NT2/D1 (cell line): ENCODE measurements around the gene CFAP54.

ENCODE experiments used
- DNase-seq: peaks from one replicate; pipeline ENCODE4 v3.0.0-alpha.2; 2011; ENCODE audit warnings: low read depth, low spot score
- H3K27me3 ChIP-seq: 2 replicates; pipeline ENCODE4 v1.6.0; 2011; ENCODE audit warnings: mild to moderate bottlenecking; ENCODE audit not compliant: insufficient read length, insufficient read depth
- H3K36me3 ChIP-seq: 2 replicates; pipeline ENCODE4 v1.6.1; 2011; ENCODE audit warnings: mild to moderate bottlenecking, low read length, mixed read lengths; ENCODE audit not compliant: insufficient read depth, insufficient read length
- H3K4me1 ChIP-seq: 2 replicates; pipeline ENCODE4 v1.5.1; 2011; ENCODE audit not compliant: insufficient read depth, insufficient read length
- H3K4me3 ChIP-seq: 2 replicates; pipeline ENCODE4 v1.5.1; 2011; ENCODE audit warnings: low read depth; ENCODE audit not compliant: insufficient read length
- H3K9ac ChIP-seq: 2 replicates; pipeline ENCODE4 v1.6.0; 2011; ENCODE audit warnings: low read depth; ENCODE audit not compliant: insufficient read length
- H3K9me3 ChIP-seq: 2 replicates; pipeline ENCODE4 v1.5.1; 2011; ENCODE audit warnings: mild to moderate bottlenecking, low read length; ENCODE audit not compliant: insufficient read depth
- SUZ12 ChIP-seq: IDR thresholded peaks from 2 replicates; pipeline ENCODE4 v1.6.1; 2011; ENCODE audit not compliant: insufficient read length, insufficient read depth; ENCODE audit errors: extremely low read depth
- YY1 ChIP-seq: IDR thresholded peaks from 2 replicates; pipeline ENCODE4 v1.6.1; 2011; ENCODE audit not compliant: insufficient read length, insufficient read depth
- ZNF274 ChIP-seq: IDR thresholded peaks from 2 replicates; pipeline ENCODE4 v1.6.1; 2011; ENCODE audit warnings: mild to moderate bottlenecking, low read depth, low read length

The CFAP54 gene

GRCh38 chr12:96803969-96804368 is 314.6 kb downstream of the CFAP54 start:
- no peaks in the 10 kb centered on the region for H3K9me3 ChIP-seq
- H3K27me3 ChIP-seq = no peaks in the 10 kb centered on the region
- H3K36me3 ChIP-seq = no peaks in the 10 kb centered on the region
- TF ChIP-seq ZNF274 (no peak), YY1 (no peak), SUZ12 (no peak)
- no peaks in the 10 kb centered on the region for H3K4me1 ChIP-seq
- no peak overlapping the region for H3K9ac ChIP-seq
- H3K4me3 ChIP-seq = no peak overlapping the region
- DNase-seq = no peak

- no peak overlapping the region for H3K9ac ChIP-seq
- TF ChIP-seq SUZ12 = no peak
- TF ChIP-seq ZNF274 = no peak
- TF ChIP-seq YY1 = no peak
- DNase-seq = no peak
- no peaks in the 10 kb centered on the region for H3K36me3 ChIP-seq
- no peaks in the 10 kb centered on the region for H3K27me3 ChIP-seq
- no peaks in the 10 kb centered on the region for H3K4me1 ChIP-seq
- H3K9me3 ChIP-seq = no peaks in the 10 kb centered on the region
- no peak overlapping the region for H3K4me3 ChIP-seq
These were observed 316.9 kb downstream of the CFAP54 start for GRCh38 chr12:96806272-96806671.

GRCh38 chr12:96807741-96808140 is 318.4 kb downstream of the CFAP54 start:
- H3K27me3 ChIP-seq = no peaks in the 10 kb centered on the region
- H3K36me3 ChIP-seq = no peaks in the 10 kb centered on the region
- H3K9ac ChIP-seq = no peak overlapping the region
- H3K4me1 ChIP-seq = no peaks in the 10 kb centered on the region
- DNase-seq = no peak
- no peaks in the 10 kb centered on the region for H3K9me3 ChIP-seq
- no peak overlapping the region for H3K4me3 ChIP-seq
- no peak for TF ChIP-seq ZNF274
- no peak for TF ChIP-seq YY1
- TF ChIP-seq SUZ12 = no peak

- H3K9me3 ChIP-seq = no peaks in the 10 kb centered on the region
- H3K9ac ChIP-seq = no peak overlapping the region
- no peaks in the 10 kb centered on the region for H3K4me1 ChIP-seq
- TF ChIP-seq YY1 (no peak), ZNF274 (no peak), SUZ12 (no peak)
- H3K4me3 ChIP-seq = no peak overlapping the region
- no peak for DNase-seq
- H3K27me3 ChIP-seq = no peaks in the 10 kb centered on the region
- no peaks in the 10 kb centered on the region for H3K36me3 ChIP-seq
These were observed 319.2 kb downstream of the CFAP54 start for GRCh38 chr12:96808587-96808986.

GRCh38 chr12:96809522-96809921 is 320.1 kb downstream of the CFAP54 start:
- Histone ChIP-seq H3K27me3 (no peaks in the 10 kb centered on the region), H3K4me1 (no peaks in the 10 kb centered on the region), H3K9ac (no peak overlapping the region), H3K4me3 (no peak overlapping the region), H3K9me3 (no peaks in the 10 kb centered on the region), H3K36me3 (no peaks in the 10 kb centered on the region)
- DNase-seq = no peak
- TF ChIP-seq ZNF274 (no peak), YY1 (no peak), SUZ12 (no peak)

GRCh38 chr12:96810057-96810456 is 320.7 kb downstream of the CFAP54 start:
- Histone ChIP-seq H3K4me1 (no peaks in the 10 kb centered on the region), H3K36me3 (no peaks in the 10 kb centered on the region), H3K4me3 (no peak overlapping the region), H3K9me3 (no peaks in the 10 kb centered on the region), H3K9ac (no peak overlapping the region), H3K27me3 (no peaks in the 10 kb centered on the region)
- TF ChIP-seq SUZ12 = no peak
- TF ChIP-seq ZNF274 = no peak
- TF ChIP-seq YY1 = no peak
- no peak for DNase-seq

- DNase-seq = no peak
These were observed 321.1 kb downstream of the CFAP54 start for GRCh38 chr12:96810477-96810876.

More at GRCh38 chr12:96810477-96810876, 321.1 kb downstream of the CFAP54 start:
- Histone ChIP-seq H3K36me3 (no peaks in the 10 kb centered on the region), H3K9me3 (no peaks in the 10 kb centered on the region), H3K4me1 (no peaks in the 10 kb centered on the region), H3K27me3 (no peaks in the 10 kb centered on the region), H3K4me3 (no peak overlapping the region), H3K9ac (no peak overlapping the region)
- TF ChIP-seq ZNF274 = no peak
- no peak for TF ChIP-seq SUZ12
- TF ChIP-seq YY1 = no peak
